ELR (cell line): ENCODE data around the gene ADORA2A.

ENCODE experiments used
- DNase-seq: peaks from one replicate; pipeline ENCODE4 v3.0.0-alpha.2; 2015; ENCODE audit warnings: low read depth

The ADORA2A gene

GRCh38 chr22:24403346-24403745, 24.1 kb upstream of the ADORA2A start:
- no peak for DNase-seq

GRCh38 chr22:24404561-24405275, 22.7 kb upstream of the ADORA2A start:
- DNase-seq, result no peak

GRCh38 chr22:24405631-24406321, 21.6 kb upstream of the ADORA2A start:
- DNase-seq, result no peak

GRCh38 chr22:24406322-24407277, 20.8 kb upstream of the ADORA2A start:
- DNase-seq, result no peak

- no peak for DNase-seq
Observed at GRCh38 chr22:24407278-24407665, 20.1 kb upstream of the ADORA2A start.

GRCh38 chr22:24407884-24408283, 19.5 kb upstream of the ADORA2A start:
- DNase-seq, result no peak

- DNase-seq, result no peak
Observed at GRCh38 chr22:24408630-24409029, 18.8 kb upstream of the ADORA2A start.

GRCh38 chr22:24409707-24410106, 17.7 kb upstream of the ADORA2A start:
- DNase-seq, result no peak

GRCh38 chr22:24410110-24410856, 17.1 kb upstream of the ADORA2A start:
- peak; percentile 59 for DNase-seq

GRCh38 chr22:24411256-24412004, 16.0 kb upstream of the ADORA2A start:
- DNase-seq, result no peak

GRCh38 chr22:24412274-24412673, 15.1 kb upstream of the ADORA2A start:
- no peak for DNase-seq

GRCh38 chr22:24413271-24413670, 14.1 kb upstream of the ADORA2A start:
- DNase-seq, result no peak

GRCh38 chr22:24413736-24414385, 13.5 kb upstream of the ADORA2A start:
- no peak for DNase-seq

GRCh38 chr22:24414523-24414922, 12.9 kb upstream of the ADORA2A start:
- no peak for DNase-seq

GRCh38 chr22:24414984-24415945, 12.1 kb upstream of the ADORA2A start:
- no peak for DNase-seq

- DNase-seq, result no peak
Observed at GRCh38 chr22:24416095-24416494, 11.3 kb upstream of the ADORA2A start.

- no peak for DNase-seq
Observed at GRCh38 chr22:24416611-24417010, 10.8 kb upstream of the ADORA2A start.

GRCh38 chr22:24417200-24417599, 10.2 kb upstream of the ADORA2A start:
- no peak for DNase-seq

GRCh38 chr22:24417901-24418641, 9.3 kb upstream of the ADORA2A start:
- no peak for DNase-seq
